ENCODE data around the gene GPR52.

GPR52 gene

GRCh38 chr1:174469052-174469451, 21.3 kb downstream of the GPR52 start:
- DNase-seq (ENCODE audit: low spot score): no peak

DNA sequence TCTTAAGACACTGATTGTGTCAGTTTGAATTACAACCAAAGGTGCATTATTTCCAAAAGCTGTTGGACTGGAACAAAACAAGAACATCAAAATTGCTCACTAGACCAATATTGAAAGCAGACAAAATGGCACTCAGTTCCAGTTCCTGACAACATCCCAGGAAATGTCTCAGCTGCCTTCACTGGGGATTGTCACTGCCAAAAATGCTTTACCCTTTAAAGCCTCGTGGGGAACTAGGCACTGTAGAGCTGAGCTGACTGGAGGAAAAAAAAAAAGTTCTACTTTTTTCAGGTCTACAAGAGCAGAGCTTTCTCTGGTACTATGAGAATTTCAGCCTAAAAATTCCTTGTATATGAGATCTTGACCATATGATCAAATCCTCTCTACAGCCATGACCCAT, 21.9 kb downstream of the GPR52 start:
- DNase-seq (ENCODE audit: low spot score): no peak

- no peak for DNase-seq (ENCODE audit: low spot score)
These were observed 31.5 kb downstream of the GPR52 start for GRCh38 chr1:174479281-174479680.

- no peak for DNase-seq (ENCODE audit: low spot score)
These were observed 32.6 kb downstream of the GPR52 start for GRCh38 chr1:174480324-174480723.

- DNase-seq (ENCODE audit: low spot score): no peak
These were observed 43.8 kb downstream of the GPR52 start for GRCh38 chr1:174491606-174492005.

GRCh38 chr1:174497478-174497877, 49.7 kb downstream of the GPR52 start:
- no peak for DNase-seq (ENCODE audit: low spot score)
